Measurements from ENCODE around the gene ACSF3.
"Not testable (repeated sequence)": the region's sequence is repeated elsewhere in the genome, so short reads cannot be mapped to it uniquely, and the experiment has no call there.

ACSF3 gene

DNA sequence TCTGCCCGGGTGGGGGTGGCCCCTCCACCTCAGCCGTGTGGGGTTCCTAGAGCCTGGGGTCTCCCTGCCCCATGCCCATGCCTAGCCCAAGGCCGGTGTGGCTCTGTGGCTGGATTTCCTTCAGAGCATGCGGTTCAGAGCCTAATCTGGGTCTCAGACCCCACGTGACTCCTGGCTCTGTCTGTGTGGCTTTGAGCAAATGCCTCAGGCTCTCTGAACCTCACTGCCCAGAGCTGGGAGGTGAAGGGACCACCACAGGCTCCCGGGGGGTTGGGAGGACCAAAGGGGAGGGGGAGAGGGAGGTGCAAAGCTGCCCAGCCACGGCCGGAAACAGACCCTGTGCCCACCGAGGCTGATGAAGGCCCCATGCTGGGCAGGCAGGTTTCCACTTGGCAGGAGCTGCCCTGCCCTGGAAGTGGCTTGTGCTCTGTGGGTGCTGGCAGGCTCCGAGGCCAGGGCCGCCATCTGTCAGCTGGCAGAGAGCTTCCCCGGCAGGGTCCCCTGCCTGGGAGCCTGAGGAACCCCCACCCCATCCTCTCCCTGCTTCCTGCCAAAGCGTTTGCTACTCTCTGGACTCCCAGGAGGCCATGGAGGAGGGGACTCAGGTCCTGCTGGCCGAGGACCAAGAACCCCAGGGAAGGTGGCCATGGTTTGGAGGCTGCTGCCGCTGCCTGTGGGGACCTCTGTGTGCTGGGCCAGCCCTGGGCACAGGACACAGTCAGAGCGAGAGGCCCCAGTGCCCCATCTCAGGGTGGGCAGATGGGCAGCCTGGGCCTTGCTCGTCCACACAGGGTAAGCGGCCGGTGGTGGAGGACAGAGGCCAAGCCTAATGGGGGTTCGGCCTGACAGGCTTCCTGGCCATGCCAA lies 81.9 kb downstream of the ACSF3 start:
- DNase-seq (ENCODE audit: low read depth): no peak

DNA sequence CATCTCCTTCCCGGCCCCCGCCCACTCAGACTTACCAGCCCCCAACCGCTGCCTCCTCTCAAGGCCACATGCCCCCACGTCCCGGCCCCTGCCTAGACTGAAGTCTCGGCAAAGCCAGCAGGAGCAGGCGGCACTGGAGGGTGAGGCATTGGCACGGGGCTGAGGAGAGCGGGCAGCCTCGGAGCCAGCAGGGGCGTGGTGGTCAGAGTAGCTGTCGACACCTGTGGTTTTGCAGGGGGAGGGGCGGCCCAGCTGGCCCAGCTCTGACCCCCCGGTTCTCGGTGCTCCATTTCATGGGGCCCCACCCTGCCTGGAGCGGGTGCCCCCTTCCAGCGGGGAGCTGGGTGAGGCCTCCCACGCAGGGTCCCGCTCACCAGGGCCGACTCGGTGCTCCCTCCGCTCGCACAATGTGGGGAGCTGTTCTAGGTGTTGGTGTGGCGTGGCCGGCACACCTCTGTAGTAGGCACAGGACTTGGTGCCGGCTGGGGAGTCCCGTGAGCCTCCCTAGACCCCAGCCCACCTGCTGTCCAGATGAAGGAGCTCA lies 82.6 kb downstream of the ACSF3 start:
- DNase-seq (ENCODE audit: low read depth): no peak

GRCh38 chr16:89176717-89177116 lies 83.1 kb downstream of the ACSF3 start:
- no peak for DNase-seq (ENCODE audit: low read depth)

DNA sequence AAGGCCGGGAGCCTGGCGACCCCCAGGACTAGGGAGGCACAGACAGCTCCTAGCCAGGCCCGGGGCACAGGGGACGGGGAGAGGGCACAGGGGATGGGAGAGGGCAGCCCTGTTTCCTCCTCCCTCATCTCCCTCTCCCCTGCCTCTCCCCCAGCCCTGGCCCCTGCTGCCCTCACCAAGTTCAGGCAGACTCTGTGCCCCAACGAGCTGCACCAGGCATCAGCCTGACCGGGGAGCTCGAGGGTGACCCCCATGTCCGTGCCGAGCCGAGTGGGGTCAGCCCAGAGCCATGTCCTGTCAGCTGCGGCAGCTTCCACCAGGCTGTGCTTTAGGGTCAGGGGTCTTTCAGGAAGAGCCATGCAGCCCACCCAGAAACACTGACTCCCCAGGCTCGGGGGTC lies 83.8 kb downstream of the ACSF3 start:
- no peak for DNase-seq (ENCODE audit: low read depth)

- no peak for DNase-seq (ENCODE audit: low read depth)
These were observed 84.9 kb downstream of the ACSF3 start for GRCh38 chr16:89178453-89179147.

DNA sequence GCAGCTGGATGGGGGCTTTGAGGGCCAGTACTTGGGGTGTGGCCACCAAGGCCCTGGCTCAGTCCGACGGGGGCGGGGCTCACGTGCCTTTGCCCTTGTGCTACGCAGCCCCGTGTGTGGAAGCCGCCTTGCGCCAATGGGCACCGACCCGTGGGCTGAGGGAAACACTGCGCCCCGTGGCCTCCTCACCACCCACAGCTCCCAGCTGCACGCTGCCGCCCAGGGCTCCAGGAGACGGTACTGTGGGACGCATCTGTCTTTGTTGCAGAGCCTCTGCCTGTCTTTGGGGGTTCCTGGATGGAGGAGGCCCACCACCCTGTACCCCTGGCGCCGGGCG lies 85.5 kb downstream of the ACSF3 start:
- no peak for DNase-seq (ENCODE audit: low read depth)

GRCh38 chr16:89179656-89180315 lies 86.1 kb downstream of the ACSF3 start:
- DNase-seq (ENCODE audit: low read depth): no peak

DNA sequence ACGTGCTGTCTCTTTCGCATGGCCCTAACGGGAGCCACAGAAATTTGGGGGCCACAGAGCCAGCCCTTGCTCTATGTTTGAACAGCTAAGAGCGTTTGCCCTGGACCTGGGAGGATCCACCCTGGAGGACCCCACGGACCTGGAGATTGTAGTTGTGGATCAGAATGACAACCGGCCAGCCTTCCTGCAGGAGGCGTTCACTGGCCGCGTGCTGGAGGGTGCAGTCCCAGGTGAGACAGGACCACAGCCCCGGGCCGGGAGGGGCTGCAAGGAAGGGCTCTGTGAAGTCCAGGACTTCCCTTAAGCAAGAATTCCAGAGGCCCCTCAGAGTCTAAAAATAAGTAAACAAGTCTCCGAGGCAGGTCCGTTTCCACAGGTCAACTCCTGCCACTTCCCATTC lies 89.8 kb downstream of the ACSF3 start:
- no peak for DNase-seq (ENCODE audit: low read depth)

DNA sequence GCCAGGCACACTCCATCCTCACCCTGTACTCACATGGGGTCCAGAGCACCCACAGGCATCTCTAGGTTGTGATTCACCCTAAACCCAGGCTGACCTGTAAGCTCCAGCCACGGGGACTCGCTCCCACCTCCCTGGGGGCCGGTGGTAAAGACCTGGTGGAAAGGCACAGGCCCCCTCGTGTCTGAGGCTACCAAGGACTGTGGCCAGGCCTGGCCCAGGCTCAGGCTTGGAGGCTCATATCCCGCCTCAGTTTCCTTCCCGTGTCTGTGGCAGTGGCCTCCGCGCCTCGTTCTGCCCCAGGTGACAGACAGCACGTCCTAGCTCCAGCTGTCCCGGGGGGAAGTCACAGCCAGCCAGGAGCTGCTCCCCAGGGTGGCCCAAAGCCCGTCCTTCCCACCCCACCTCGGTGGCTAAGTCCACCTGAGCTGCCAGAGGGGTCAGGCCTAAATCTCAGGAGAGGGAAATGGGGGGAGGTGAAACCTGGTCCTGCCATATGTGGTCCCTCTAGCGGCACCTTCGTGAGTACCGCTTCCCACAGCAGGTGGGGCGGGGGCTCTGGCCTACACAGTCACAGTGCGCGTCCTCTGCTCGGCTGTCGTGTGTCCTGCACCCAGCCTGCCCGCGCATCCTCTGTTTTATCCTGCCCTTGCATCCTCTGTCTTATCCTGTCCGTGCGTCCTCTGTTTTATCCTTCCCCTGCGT lies 90.5 kb downstream of the ACSF3 start:
- DNase-seq (ENCODE audit: low read depth): no peak

DNA sequence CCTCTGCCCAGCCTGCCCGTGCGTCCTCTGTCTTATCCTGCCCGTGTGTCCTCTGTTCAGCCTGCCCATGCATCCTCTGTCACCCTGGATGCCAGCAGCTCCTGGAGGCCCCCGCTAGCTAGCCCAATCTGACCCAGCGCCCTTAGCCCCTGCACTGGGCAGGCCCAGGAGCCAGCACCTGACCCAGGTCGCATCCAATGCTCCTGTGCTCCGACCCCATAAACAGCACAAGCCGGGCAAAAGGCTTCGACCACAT lies 91.0 kb downstream of the ACSF3 start:
- DNase-seq (ENCODE audit: low read depth): no peak

GRCh38 chr16:89184933-89185794 lies 91.5 kb downstream of the ACSF3 start:
- DNase-seq (ENCODE audit: low read depth): no peak

DNA sequence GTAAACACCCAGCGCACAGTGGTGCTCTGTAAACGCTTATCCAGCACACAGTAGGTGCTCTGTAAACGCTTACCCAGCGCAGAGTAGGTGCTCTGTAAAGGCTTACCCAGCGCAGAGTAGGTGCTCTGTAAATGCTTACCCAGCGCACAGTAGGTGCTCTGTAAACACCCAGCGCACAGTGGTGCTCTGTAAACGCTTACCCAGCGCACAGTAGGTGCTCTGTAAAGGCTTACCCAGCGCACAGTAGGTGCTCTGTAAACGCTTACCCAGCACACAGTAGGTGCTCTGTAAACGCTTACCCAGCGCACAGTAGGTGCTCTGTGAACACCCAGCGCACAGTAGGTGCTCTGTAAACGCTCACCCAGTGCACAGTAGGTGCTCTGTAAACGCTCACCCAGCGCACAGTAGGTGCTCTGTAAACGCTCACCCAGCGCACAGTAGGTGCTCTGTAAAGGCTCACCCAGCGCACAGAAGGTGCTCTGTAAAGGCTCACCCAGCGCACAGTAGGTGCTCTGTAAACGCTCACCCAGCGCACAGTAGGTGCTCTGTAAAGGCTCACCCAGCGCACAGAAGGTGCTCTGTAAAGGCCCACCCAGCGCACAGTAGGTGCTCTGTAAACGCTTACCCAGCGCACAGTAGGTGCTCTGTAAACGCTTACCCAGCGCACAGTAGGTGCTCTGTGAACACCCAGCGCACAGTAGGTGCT lies 92.4 kb downstream of the ACSF3 start:
- not testable (repeated sequence) for DNase-seq (ENCODE audit: low read depth)

DNA sequence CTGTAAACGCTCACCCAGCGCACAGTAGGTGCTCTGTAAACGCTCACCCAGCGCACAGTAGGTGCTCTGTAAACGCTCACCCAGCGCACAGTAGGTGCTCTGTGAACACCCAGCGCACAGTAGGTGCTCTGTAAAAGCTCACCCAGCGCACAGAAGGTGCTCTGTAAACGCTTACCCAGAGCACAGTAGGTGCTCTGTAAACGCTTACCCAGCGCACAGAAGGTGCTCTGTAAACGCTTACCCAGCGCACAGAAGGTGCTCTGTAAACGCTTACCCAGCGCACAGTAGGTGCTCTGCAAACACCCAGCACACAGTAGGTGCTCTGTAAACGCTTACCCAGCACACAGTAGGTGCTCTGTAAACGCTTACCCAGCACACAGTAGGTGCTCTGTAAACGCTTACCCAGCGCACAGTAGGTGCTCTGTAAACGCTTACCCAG lies 93.0 kb downstream of the ACSF3 start:
- not testable (repeated sequence) for DNase-seq (ENCODE audit: low read depth)

GRCh38 chr16:89187032-89187769 lies 93.5 kb downstream of the ACSF3 start:
- DNase-seq (ENCODE audit: low read depth): no peak

GRCh38 chr16:89187770-89188392 lies 94.2 kb downstream of the ACSF3 start:
- no peak for DNase-seq (ENCODE audit: low read depth)

GRCh38 chr16:89188471-89189357 lies 95.1 kb downstream of the ACSF3 start:
- DNase-seq (ENCODE audit: low read depth): not testable (repeated sequence)

- DNase-seq (ENCODE audit: low read depth): no peak
These were observed 95.8 kb downstream of the ACSF3 start for GRCh38 chr16:89189358-89190025.
